ENCODE data around the gene PTRH1.

Gene PTRH1

DNA sequence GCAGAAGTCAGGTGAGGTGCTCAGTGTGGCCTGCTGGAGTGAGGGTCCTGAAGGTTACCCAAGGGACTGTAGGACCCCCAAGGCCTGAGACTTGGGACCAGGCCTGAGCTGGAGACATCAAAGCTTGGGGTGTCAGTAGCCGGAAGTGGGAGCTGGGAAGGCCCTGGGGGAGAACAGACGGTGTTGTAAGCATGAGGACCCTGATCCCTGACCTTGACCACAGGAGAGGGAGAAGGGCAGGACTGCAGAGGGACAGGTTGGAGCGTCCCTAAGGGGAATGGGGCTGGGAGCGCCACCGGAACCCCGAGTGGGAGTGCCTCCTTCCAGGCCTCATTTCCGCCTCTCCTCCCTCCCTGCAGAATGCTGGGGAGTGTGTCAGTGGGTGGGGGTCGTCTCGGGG, 949 bp upstream of the PTRH1 start:
- no peak for DNase-seq

DNA sequence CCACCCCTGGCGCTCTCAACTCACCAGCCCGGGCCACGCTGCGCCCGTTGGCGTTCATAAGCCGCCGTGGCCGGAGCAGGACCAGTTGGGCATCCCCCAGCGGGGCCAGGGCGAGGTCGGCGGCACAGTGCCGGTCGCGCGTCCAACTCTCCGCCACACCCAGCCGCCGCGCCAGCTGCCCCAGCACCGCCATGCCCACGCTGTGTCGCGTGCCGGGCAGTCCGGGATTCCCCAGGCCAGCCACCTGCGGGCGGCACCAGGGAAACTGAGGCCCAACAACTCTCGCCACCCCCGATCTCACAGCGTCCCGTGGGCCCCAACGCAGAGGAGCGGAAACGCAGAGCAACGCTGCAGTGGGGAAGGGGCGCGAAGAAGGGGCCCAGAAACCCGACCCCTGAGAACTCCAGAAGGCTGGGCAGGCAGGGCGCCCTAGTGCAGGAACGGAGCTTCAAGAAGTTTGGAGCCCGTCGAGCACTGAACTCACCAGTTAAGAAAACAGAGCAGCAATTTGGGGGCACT, 453 bp downstream of the PTRH1 start:
- no peak for DNase-seq

DNA sequence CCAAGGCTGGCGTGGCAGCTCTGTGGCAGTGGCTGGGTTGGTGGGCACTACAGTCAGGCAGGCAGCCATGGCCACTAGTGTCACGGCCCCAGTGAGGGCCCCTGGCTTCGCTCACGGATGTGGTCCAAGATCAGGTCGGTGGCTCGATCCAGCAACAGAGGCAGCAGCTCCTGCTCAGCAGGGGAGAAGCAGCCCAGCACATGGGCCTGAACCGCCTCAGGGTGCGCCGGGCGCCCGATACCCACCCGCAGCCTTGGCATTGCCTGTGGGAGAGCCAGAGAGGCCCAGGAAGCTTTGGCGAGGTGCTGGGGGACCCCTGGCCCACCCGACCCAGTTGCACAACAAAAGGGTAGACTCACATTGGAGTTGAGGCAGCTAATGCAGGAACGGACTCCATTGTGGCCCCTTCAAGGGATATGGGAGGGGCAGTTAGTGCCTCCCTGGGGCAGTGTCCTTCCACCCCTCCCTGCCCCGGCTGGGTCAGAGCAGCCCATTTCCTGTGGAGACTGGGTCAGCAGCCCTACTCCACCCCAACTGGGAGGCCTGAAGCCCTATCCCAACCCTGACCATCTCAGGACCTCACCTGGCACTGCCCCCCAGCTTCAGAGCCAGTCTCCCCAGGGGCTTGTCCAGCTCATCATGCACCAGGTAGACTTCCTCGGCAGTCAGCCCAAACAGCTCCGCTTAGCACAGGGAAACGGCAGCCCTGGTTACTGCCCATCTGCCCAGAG, 1.3 kb downstream of the PTRH1 start:
- DNase-seq, result no peak

DNA sequence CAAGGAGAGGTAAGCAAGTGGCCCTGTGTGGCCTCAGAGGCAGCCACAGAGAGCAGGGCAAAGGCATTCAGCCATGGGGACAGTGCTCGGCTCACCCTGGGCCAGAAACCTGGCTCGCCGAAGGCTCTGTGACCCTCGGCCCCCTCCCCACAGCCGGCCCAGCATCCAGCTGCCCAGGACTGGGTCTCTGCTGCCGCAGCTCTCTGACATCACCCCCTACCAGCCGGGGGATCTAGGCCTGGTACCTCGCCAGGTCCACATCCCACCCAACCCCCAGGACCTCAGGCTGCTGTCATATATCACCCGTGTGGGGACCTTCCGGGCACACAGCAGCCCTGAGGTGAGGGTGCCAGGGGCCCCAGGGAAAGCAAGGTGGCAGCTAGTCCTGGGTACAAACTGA, 2.6 kb downstream of the PTRH1 start:
- DNase-seq, result no peak

DNA sequence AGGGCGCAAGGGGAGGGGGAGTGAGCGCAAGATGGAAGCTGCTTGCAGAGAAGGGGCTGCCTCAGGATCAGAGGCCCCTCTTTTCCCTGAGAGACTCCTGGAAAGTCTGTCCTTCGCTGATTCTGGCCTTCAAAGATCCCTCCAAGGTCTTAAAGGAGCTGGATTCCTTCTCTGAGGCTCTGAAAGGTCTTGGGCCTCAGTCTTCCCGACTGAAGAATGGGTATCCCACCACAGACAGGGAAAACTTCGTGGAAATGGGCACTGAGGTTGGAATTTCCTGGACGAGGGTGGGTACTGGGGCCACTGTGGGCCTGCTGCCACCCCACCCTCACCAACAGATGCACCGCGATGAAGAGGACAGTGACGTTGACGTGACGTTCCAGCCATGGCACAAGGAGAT, 3.1 kb downstream of the PTRH1 start:
- no peak for DNase-seq

DNA sequence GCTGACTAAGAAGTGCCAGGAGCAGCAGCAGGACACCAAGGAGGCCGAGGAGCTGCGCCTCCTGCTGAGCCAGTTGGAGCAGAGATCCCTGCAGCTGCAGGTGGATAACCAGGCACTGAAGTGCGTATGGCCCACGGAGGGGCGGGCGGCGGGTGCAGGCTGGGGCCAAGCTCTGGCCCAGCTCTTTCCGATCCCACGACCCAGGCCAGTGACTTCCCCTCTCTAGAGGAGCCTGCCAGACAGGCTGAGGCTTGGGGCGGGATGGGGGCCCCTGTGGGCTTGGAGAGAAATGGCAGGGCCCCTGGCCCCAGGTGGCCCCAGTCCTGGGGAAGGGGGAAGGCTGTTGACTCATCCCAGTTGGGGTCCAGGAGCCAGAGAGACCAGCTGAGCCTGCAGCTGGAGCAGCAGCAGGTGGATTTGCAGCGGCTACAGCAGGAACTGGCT, 3.6 kb downstream of the PTRH1 start:
- DNase-seq, result no peak

DNA sequence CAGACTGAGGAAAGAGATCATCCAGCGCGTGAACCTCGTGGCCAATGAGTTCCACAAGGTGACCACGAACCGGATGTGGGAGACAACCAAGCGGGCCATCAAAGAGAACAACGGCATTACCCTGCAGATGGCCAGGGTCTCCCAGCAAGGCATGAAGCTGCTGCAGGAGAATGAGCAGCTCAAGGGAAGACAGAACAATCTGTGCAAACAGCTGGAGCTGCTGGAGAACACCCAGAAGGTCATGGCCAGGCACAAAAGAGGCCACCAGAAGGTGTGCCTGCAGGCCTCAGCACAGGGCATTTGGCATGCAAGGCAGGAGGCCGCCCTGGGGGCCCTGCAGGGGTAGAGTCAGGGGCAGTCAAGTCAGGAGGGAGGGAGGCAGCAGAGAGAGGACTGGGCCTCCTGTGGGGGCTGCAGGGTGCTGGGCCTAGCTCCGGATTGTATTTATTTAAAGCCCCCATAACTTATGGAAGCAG, 4.2 kb downstream of the PTRH1 start:
- peak; percentile 40 for DNase-seq

DNA sequence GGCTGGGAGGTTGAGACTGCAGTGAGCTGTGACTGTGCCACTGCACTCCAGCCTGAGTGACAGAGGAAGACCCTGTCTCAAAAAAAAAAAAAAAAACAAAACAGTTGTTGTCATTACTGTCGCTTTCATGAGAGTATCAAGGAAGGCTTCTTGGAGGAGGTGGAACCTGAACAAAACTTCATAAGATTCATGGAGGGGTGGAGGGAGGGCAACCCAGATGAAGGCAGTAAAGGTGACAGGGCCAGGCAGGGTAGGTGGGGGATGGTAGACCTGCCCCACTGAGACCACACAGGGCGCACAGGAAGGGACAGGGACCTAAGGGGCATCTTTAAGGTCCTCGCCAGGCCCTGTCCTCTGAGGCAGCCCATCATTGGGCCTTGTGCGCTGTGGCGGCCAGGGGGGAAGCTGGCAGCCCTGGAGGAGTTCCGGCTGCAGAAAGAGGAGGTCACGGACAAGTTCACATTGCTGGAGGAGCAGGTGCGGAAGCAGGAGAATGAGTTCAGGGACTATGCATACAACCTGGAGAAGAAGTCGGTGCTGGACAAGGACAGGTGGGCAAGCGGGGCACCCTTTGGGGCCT, 5.2 kb downstream of the PTRH1 start:
- no peak for DNase-seq

DNA sequence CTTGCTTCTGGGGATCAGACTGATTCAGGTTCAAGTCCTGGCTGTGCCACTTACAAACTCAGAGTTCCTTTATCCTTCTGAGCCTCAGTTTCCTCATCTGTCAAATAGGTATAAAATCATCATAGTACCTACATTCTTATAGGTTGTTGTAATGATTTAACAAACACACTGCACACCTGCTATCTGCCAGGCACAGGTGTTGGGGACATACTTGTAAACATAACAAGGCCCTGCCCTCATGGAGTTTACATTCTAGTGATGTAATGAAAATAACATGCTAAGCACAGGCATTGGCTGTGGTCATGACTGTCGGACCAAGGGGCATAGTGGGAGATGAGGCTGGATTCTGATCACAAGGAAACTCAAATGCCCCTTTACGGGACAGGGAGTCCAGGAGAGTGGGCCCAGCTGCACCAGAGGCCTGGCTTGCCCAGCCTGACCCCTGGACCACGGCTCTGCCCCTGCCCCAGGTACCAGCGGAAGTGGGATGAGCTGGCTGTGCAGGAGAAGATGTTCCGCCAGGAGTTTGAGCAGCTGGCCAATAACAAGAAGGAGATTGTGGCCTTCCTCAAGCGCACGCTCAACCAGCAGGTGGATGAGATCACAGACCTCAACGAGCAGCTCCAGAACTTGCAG, 6.4 kb downstream of the PTRH1 start:
- DNase-seq, result no peak

DNA sequence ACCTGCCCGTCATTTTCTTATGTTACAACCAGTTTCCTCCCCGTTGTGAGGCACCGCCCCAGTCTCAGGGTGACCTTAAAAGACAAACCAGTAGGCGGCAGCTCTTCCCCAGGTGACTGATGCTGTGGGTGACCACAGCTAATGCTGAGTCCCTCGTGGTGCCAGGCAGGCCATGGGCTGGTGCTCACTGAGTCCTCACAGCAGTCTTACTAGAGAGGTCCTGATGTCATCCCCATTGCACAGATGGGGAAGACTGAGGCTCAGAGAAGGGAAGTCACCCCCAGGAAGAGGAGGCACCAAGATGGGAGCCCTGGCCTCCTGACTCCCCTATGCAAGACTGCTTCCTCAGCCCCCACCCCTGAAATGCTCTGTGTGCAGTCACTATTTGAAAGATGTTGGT, 7.7 kb downstream of the PTRH1 start:
- DNase-seq, result no peak

DNA sequence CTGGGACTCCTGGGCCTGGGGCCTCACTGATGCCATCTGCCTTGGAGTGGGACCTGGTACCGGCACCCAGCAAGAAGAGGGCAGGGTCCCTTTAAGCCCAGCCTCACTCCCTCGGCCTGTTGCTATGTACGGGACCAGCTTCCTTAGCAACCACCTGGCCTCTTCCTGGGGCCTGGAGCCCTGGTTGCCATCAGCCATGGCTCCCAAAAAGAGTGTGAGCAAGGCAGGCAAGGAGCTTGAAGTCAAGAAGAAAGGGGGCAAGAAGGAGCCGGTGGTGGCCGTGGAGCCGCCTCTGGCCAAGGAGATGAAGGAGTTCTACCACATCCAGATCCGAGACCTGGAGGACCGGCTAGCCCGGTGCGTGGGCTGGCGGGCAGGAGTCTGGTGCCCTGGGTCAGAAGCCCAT, 8.6 kb downstream of the PTRH1 start, which contains the start of gene CFAP157:
Gene CFAP157 (plus strand): TSS at position 153 of the 406 bp plus-strand sequence. CDS start 44 bp downstream, at position 197.
- peak; percentile 43 for DNase-seq

DNA sequence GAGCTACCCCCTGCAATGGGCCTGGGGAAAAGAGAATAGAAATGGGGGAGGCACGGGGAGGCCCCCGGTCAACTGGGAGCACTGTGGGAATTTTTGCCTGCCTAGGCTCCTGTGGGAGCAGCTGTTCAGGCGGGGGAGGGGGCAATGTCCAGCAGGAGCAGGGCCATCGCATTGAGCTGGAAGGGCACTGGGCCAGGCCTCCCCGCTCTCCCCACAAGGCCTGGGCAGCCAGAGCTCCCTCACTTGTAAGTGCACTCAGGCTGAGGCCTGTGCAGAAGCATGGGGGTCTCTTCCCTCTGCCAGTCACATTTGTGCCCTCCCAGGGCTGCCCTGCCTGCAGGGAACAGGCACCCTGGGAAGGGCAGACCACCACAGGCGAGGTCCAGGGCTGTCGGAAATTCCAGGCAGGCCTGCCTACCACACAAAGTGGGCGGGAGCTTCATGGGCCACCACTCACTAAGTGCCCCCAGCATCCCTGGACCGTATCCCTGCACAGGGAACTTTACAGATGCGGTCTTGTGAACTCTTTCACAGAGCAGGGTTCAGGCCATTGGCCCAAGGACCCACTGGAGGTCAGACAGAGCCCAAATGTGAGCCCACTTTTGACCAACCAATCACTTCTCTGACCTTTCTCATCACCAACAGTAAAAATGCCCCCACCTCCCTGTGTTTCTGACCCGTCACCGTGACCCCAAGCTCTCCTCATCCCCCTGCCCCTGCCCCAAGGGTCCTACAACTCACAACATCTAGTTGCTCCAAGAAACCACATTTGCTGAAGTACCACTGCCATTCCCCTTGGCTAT, 9.7 kb downstream of the PTRH1 start:
- peak; percentile 51 for DNase-seq

DNA sequence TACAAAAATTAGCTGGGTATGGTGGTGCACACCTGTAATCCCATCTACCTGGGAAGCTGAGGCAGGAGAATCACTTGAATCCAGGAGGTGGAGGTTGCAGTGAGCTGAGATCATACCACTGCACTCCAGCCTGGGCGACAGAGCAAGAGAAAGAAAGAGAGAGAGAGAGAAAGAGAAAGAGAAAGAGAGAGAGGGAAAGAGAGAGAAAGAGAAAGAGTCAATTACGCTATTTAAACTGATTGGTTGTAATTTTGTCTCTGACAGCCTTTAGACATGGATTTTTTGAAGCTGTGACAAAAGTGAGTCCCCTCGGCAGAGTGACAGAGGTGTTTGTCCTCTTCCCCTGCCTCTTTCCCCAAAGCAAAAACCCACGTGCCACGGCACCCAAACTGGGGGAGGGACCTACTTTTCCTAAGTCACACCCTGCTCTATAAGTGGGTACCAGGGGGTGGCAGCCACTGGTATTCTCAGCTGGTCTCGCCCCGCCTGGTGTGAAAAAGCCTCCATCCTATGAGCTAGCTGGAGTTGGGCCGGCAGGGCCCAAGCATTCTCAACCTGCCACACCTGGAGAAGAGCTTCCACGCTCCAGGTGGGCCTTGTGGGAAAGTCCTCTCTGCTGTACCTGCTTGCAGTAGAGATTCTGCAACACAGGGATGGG, 12.0 kb downstream of the PTRH1 start:
- no peak for DNase-seq

DNA sequence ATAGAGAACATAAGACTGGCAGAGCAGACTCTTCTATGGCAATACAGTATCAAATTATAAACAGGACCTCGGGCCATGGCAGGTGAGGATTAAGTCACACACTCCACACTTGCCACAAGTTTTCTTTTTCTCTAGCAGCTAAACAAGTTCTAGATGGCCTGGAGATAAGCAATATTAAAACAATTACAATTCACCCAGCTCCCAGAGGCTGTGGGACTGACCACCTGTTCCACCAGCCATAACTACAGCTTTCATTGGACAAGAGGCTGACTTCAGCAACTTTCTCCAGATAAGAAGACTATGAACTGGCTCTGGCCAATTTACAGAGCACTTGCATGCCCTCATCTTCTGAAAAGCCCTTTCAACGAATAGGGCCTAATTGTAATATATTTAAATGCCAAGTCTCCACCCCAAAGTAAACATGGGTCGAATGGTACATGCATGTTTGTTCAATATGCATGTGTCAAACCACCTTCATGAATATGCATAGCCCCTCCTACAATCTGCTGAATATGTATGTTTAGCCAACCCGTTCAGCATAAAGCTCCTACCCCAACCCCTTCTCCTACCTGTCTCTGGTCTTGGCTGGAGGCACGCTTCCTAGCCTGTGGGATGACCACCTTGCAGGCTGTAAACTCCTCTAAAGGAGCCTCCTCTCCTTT, 14.7 kb downstream of the PTRH1 start:
- no peak for DNase-seq

DNA sequence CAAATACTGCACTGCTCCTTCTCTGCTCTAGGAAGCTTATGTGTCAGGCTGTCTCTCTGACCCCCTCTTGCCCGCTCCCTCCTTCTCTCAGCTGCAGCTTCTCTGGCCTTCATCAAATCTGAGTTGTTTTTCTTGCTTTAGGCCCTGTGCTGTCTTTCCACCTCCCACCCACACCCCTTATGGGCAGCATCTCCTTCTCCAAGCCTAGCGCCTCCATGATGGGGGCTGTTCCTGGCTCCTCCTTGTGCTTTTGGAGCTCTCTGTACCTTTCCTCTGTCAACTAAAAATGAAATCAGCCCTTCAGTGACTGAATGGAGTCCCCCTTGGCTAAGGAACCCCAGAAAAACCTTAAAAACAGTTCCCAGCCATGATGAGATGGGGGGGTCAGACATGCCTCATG, 15.3 kb downstream of the PTRH1 start:
- DNase-seq, result no peak

DNA sequence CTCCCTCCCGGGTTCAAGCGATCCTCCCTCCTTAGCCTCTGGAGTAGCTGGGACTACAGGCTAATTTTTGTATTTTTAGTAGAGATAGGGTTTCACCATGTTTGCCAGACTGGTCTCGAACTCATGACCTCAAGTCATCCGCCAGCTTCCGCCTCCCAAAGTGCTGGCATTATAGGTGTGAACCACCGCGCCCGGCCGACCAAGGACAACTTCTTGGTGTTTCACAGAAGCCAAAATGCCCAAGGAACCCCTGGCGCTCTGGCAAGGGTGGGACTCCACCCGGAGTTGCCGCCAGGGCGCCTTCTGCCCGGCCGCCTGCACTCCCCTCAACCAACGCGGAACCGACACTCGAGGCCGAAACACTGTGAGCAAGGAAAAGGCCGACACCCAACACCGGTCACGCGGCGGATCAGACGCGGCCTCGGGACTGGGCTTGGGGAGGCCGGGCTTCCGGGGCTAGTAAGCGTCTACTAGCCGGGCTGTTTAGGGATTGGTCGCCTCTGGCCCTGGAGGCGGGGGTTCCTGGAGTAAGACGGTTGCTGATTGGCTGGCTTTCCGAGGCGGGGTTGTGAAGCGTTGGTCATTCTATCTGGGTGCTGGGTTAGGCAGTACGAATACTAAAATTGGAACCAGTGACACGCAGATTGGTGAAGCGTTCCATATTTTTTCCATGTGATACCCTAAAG, 16.3 kb downstream of the PTRH1 start:
- peak; percentile 94 for DNase-seq

DNA sequence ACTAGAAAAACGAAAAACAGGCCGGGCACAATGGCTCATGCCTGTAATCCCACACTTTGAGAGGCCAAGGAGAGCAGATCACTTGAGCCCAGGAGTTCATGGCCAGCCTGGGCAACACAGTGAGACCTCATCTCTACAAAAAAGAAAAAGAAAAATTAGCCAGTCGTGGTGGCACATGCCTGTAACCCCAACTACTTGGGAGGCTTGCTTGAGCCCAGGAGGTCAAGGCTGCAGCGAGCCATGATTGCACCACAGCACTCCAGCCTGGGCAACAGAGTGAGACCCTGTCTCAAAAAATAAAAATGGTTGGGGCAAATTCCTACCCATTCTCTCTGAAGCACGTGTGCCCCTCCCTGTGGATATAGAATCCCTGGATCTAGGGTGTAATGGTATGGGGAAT, 17.1 kb downstream of the PTRH1 start:
- no peak for DNase-seq

DNA sequence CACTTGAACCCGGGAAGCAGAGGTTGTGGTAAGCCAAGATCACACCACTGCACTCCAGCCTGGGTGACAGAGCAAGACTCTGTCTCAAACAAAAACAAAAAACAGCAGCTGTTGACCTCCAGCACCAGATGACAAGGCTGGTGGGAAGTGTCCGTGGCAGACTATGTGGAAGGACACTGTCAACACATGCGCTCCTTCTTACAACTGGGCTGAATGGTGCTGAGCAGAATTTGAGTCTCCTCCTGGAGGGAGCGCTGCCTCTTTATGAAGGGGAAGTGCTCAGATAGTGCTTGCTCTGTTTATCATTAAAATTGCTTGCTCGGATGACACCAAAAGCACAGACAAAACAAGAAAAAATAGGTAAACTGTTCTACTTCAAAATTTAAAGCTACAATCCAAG, 17.9 kb downstream of the PTRH1 start:
- no peak for DNase-seq

DNA sequence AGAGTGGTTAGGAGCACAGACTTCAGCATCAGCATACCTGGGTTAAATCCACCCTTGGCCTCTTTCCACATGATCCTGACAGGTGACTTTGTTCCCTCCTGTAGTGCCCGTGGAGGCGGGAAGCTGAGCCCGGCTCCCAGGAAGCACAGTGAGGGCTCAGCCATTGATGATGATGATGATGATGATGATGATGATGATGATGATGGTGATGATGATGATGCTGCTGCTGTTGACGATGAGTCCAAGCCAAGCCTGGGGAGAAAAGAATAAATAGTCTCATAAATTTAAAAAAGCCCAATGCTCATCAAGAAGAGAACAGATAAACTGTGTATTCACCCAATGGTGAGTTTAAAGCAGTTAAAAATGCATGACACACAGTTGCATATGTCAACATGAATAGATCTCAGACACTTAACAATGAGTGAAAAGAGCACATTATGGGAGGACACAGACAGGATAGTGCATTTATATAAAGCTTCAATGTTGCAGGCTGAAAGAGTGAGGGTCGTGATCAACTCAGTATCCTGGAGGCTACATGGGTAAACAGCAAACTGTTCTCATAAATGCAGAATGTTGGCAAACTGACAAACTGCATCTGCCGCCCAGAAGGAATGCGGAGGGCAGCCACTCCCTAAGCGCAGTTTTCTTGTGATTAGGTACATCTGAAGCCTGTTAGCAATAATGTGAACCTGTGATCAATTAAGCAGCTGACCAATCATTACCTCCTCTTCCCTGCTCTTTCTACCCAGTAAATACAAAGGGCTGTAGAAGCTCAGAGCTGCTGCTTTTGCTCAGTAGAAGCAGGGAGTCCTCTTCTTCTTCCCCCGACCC, 20.4 kb downstream of the PTRH1 start:
- no peak for DNase-seq

DNA sequence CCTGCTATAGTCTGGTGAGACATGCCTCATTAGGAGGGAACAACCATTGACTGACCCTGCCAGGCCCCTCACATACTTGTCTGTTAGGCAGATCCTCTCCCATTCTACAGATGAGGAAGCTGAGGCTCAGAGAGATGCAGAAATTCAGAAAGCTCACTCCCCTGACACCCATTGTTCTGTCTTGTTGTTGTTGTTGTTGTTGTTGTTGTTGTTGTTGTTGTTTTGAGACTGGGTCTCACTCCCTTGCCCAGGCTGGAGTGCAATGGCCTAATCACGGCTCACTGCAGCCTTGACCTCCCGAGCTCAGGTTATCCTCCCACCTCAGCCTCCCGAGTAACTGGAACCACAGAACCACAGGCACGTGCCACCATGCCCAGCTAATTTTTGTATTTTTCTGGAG, 21.8 kb downstream of the PTRH1 start:
- no peak for DNase-seq
